ENCODE results near the gene UCKL1.
"Not testable (repeated sequence)": the region's sequence is repeated elsewhere in the genome, so short reads cannot be mapped to it uniquely, and the experiment has no call there.

Gene UCKL1

DNA sequence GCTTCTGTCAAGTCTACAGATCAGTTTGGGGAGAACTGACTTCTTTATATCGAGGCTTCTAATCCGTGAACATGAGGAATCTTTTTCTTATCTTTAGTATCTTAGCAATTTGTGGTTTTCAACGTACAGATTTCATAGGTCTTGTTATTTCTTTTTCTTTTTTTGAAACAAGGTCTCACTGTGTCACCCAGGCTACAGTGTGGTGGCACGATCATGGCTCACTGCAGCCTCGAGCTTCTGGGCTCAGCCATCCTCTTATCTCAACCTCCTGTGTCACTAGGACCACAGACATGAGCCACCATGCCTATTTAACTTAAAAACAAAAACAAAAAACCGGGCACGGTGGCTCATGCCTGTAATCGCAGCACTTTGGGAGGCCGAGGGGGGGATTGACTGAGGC lies 32.0 kb downstream of the UCKL1 start:
- H3K4me3 ChIP-seq (ENCODE audit: low read depth, low read length): no peak overlapping the region
- TF ChIP-seq, protein P1, sequence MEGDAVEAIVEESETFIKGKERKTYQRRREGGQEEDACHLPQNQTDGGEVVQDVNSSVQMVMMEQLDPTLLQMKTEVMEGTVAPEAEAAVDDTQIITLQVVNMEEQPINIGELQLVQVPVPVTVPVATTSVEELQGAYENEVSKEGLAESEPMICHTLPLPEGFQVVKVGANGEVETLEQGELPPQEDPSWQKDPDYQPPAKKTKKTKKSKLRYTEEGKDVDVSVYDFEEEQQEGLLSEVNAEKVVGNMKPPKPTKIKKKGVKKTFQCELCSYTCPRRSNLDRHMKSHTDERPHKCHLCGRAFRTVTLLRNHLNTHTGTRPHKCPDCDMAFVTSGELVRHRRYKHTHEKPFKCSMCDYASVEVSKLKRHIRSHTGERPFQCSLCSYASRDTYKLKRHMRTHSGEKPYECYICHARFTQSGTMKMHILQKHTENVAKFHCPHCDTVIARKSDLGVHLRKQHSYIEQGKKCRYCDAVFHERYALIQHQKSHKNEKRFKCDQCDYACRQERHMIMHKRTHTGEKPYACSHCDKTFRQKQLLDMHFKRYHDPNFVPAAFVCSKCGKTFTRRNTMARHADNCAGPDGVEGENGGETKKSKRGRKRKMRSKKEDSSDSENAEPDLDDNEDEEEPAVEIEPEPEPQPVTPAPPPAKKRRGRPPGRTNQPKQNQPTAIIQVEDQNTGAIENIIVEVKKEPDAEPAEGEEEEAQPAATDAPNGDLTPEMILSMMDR (IDR thresholded peaks at IDR 0.05; ENCODE audit: borderline replicate concordance, insufficient read depth, low read depth, low read length): no peak

DNA sequence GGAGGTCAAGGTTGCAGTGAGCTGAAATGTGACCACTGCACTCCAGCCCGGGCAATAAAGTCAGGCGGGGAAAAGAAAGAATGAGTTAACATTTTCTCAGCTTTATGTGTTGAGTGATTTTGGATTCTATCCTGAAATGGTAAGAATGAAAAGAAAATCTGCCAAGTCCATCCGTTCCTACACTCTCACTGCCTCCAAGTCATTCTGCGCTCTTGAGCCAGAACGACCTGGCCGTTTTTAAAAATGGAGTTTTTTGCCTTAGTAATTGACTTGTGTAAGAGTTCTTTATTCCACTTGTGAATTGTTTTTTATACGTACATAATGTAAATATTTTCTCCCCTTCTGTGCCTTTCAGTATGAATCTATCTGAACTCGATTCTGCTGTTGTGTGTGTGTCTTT lies 32.6 kb downstream of the UCKL1 start:
- TF ChIP-seq, protein P1 (IDR thresholded peaks at IDR 0.05; ENCODE audit: borderline replicate concordance, insufficient read depth, low read depth, low read length): no peak
- no peak overlapping the region for H3K4me3 ChIP-seq (ENCODE audit: low read depth, low read length)

DNA sequence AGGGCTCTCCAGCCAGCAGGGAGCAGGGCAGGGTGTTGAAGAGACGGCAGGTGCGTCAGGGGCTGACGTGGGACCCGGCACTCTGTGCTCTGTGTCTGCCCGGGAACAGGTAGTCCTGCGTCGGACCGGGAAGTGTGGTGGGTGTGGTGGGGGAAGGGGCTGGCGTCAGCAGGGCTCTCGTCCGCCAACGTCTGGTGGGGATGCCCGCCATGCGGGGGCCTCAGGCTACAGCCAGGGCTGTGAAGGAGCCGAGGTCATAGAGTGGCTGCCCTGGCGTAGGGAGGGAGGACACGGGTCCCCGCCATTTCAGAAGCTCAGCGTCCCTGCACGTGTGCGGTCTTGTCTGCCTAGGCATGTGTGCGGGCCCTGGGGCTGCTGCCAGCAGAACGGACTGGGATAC lies 36.0 kb downstream of the UCKL1 start:
- TF ChIP-seq, protein P1 (IDR thresholded peaks at IDR 0.05; ENCODE audit: borderline replicate concordance, insufficient read depth, low read depth, low read length): no peak
- H3K4me3 ChIP-seq (ENCODE audit: low read depth, low read length): no peak overlapping the region

DNA sequence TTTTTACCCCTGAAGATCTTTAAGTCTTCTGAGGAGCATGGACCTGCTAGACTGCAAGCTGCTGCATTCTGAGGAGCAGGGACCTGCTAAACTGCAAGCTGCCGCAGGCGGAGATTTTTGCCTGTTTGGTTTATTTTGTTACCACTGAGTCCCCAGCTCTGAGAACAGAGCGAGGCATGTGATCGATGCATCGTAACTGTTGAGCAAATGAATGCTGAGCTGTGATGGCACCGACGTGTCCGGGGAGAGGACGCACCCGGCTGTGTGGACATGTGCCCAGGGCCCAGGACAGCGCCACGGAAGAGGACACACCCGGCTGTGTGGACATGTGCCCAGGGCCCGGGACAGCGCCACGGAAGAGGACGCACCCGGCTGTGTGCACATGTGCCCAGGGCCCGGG lies 37.1 kb downstream of the UCKL1 start:
- TF ChIP-seq, protein P1 (IDR thresholded peaks at IDR 0.05; ENCODE audit: borderline replicate concordance, insufficient read depth, low read depth, low read length): no peak
- H3K4me3 ChIP-seq (ENCODE audit: low read depth, low read length): no peak overlapping the region

DNA sequence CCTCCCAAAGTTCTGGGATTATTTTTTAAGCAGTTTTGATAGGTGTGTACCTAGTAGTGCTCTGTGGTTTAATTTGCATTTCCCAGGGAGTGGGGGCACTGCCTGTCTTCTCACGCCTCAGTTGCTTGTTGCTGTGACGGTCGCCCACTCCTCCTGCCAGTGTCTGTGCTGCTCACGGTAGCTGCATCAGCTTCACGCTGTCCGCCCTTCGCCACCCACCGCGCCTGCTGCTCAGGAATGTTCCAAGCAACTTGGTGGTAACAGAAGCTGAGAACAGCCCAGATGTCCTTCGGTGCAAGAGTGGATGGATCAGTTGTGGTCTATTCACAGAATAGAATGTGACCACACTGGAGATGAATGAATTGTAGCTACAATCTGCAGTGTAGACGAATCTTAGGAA lies 38.4 kb downstream of the UCKL1 start:
- no peak overlapping the region for H3K4me3 ChIP-seq (ENCODE audit: low read depth, low read length)
- TF ChIP-seq, protein P1 (IDR thresholded peaks at IDR 0.05; ENCODE audit: borderline replicate concordance, insufficient read depth, low read depth, low read length): no peak

DNA sequence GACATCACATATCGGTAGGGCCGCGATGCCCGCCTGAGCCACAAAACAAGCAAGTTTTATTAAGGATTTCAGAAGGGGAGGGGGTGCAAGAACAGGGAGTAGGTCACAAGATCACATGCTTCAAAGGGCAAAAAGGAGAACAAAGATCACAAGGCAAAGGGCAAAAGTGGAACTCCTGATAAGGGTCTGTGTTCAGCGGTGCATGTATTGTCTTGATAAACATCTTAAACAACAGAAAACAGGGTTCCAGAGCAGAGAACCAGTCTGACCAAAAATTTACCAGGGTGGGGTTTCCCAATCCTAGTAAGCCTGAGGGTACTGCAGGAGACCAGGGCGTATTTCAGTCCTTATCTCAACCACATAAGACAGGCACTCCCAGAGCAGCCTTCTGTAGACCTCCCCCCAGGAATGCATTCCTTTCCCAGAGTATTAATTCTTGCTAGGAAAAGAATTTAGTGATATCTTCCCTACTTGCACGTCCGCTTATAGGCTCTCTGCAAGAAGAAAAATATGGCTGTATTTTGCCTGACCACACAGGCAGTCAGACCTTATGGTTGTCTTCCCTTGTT lies 39.8 kb downstream of the UCKL1 start:
- not testable (repeated sequence) for H3K4me3 ChIP-seq (ENCODE audit: low read depth, low read length)

DNA sequence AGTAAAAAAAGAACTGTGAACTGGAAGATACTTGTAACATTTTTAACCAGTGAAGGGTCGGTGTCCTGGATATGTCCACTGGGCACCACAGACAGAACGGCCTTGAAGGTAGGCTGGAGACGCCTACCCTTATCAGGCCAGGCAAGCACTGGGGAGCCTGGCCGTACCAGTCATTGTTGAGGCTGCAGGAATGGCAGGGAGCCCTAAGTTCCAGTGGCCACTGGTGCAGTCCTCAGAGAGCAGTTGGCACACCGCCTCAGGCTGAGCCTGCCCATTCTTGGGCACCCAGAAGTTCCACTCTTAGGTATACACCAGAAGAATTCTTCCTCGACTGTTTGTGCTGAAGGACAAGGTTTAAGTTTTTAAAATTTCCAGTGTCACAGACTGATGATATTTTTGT lies 40.7 kb downstream of the UCKL1 start:
- TF ChIP-seq, protein P1 (IDR thresholded peaks at IDR 0.05; ENCODE audit: borderline replicate concordance, insufficient read depth, low read depth, low read length): no peak
- no peak overlapping the region for H3K4me3 ChIP-seq (ENCODE audit: low read depth, low read length)

DNA sequence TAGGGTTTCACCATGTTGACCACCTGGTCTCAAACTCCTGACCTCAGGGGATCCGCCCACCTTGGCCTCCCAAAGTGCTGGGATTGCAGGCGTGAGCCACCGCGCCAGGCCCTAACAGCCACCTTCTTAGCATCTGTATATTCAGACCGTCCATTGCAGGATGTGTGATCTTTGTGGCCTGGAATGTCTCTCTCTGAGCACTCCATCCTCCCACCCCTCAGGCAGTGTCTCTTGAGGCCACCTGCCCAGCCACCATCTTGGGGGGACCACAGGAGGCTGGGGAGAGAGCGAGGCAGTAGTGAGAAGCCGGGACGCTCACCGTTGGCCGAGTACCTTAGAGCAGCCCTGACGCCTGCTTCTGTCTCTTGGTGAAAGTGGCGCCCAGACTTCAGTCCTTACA lies 42.4 kb downstream of the UCKL1 start:
- no peak overlapping the region for H3K4me3 ChIP-seq (ENCODE audit: low read depth, low read length)
- TF ChIP-seq, protein P1 (IDR thresholded peaks at IDR 0.05; ENCODE audit: borderline replicate concordance, insufficient read depth, low read depth, low read length): no peak

Measured in GM12875 (cell line).